SK-N-DZ (cell line): ENCODE results near the gene DPP6.
A peak's percentile ranks its signal among the peaks of the same experiment; 100 is the strongest.
"Not testable (repeated sequence)": the region's sequence is repeated elsewhere in the genome, so short reads cannot be mapped to it uniquely, and the experiment has no call there.

ENCODE experiments used
- DNase-seq: peaks from one replicate; pipeline ENCODE4 v3.0.0-alpha.2; 2015; ENCODE audit warnings: low spot score

DPP6 gene

GRCh38 chr7:154148791-154149516 lies 96.8 kb downstream of the DPP6 start:
- not testable (repeated sequence) for DNase-seq

DNA sequence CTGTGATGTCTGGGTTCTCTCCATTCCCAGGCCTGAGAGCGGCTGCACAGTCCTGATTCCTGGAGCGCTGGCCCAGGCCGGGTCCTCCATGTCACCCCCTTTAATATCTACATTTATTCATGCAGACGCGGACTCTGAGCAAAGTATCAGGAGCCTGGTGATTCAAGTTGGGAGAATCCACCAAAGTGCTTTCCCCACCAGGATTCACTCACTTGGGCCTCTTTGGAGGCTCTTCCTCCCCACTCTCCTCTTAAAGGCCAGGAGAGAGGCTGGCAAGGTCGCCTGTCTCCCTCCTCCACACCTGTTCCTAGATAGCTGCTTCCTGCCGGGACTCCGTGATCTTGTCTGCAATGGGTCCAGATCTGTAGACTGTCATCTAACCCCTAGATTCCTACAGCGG lies 98.5 kb downstream of the DPP6 start:
- DNase-seq, result not testable (repeated sequence)

GRCh38 chr7:154151306-154151705 lies 99.1 kb downstream of the DPP6 start:
- not testable (repeated sequence) for DNase-seq

- DNase-seq, result not testable (repeated sequence)
Measured at GRCh38 chr7:154155928-154156327, 103.7 kb downstream of the DPP6 start.

DNA sequence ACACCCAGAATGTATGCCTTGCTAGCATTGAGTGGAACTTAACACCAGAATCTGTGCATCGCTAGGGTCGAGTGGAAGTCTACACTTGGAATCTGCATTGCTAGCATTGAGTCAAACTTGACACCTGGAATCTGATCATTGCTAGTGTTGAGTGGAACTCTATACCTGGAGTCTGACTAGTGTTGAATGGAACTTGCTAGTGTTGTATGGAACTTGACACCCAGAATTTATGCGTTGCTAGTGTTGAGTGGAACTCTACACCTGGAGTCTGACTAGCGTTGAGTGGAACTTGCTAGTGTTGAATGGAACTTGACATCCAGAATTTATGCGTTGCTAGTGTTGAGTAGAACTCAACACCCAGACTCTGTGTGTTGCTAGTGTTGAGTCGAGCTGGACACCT lies 110.7 kb downstream of the DPP6 start:
- DNase-seq, result not testable (repeated sequence)

- not testable (repeated sequence) for DNase-seq
Measured at GRCh38 chr7:154163642-154164041, 111.4 kb downstream of the DPP6 start.

- peak; percentile 85 for DNase-seq
Measured at GRCh38 chr7:154167051-154167450, 114.9 kb downstream of the DPP6 start.

DNA sequence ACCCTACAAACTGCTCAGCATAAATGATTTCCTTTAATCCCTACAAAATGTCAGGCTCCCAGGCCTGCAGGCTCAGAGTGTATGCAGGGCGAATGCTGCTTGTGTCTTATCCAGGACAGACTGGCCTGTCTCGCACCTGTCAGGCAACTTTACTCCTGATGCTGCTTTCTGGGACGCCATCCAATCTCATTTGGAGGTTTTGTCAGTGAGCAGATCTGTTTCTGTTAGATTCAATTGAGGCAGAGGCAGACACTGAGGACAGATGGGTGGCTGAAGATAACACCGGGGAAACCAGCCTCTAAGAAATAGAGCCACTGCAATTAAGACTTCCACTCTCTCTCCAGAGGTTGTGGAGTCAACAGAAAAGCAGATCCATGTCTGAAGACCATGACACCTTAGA lies 115.6 kb downstream of the DPP6 start:
- peak; percentile 99 for DNase-seq

DNA sequence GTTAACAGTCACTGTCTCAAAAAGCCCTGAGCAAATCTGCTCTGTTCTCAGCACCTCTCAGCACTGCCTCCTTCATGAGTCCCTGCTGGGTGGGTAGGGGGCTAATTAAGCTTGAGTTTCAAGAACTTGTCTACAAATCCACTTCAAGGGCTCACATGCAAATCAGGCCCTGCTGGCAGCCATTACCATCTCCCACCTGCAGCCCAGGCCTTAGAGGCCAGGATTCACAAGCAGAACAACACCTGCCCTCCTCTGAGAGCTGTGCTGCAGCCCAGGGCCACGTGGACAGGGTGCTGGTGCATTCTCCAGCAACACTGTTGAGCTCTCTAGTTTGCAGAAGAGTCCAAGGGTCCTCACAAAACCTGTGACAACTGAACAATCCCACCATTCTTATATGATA lies 119.2 kb downstream of the DPP6 start:
- DNase-seq, result no peak

- DNase-seq, result no peak
Measured at GRCh38 chr7:154172236-154172635, 120.0 kb downstream of the DPP6 start.

- DNase-seq, result no peak
Measured at GRCh38 chr7:154177584-154177983, 125.4 kb downstream of the DPP6 start.

GRCh38 chr7:154178895-154179294 lies 126.7 kb downstream of the DPP6 start:
- no peak for DNase-seq

DNA sequence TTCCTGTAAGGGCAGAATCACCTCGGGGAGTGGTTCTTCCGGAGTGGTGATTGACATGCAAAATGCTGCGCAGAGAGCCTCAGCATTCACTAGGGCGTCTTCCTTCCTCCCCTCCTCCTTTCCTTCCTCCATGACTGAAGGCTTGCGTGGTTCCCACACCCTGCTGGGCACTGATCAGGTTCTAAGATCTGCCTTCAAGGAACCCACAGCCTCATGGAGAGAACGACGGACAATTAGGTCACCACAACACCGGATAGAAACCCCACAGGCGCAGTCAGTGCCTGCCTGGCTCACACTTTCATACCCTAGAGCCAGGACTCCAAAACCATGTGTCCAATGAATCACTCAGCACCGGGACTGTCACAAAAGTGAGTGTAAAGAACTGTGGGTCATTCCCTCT lies 131.3 kb downstream of the DPP6 start:
- peak; percentile 11 for DNase-seq

GRCh38 chr7:154183946-154184345 lies 131.7 kb downstream of the DPP6 start:
- DNase-seq, result peak; percentile 14

DNA sequence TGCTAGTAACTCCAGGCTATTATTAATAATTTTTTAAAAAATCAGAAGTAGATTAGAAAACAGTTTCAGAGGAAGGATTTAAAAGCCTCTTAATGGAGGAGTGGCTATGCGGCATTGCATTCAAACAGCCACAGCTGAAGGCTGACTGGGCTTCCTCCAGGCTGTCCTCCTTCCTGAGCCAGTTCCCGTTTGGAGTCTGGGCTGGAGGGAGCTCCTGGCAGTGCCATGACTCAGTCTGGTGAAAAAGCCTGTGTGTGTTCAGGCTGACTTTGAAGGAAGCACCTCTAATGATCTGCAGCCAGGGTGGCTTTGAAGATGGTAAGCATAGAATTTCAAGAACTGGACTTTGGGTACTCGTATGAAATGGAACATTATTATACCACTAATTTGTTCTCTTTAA lies 134.6 kb downstream of the DPP6 start:
- DNase-seq, result no peak

DNA sequence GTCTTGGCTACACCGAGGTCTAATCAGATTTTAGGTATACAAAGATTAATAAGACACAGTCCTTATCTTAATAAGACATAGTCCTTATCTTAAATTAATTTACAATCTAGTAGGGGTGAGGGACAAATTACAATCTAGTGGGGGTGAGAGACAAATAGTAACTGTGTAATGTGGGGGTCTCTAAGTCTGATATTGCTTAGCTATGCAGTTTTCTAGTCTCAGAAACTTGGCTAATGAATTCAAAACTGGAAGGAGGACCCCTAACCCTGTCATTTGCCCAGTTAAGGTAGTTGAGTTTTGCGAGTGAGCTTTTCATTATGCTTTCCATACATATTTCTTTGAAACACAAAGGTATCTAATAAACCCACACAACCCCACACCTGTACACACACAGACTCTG lies 136.1 kb downstream of the DPP6 start:
- no peak for DNase-seq

- DNase-seq, result no peak
Measured at GRCh38 chr7:154195266-154195665, 143.1 kb downstream of the DPP6 start.

- no peak for DNase-seq
Measured at GRCh38 chr7:154198481-154198880, 146.3 kb downstream of the DPP6 start.

DNA sequence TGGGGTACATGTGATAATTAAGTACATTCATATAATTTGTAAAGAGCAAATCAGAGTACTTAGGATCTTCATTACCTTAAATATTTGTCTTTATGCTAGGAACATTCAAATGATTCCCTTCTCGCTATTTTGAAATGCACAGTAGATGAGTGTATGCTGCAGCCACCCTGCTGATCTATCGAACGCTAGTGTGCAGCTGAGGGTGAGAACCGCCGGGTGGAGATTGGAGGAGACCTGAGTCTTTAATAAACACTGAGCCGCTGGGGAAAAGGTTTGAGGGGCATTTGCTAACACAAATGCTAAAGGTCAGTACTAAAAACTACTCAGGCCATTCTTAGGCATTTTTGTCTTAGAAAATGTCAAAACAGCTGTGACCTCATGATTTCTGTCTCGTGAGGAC lies 148.0 kb downstream of the DPP6 start:
- DNase-seq, result no peak

- no peak for DNase-seq
Measured at GRCh38 chr7:154202002-154202401, 149.8 kb downstream of the DPP6 start.

GRCh38 chr7:154204046-154204445 lies 151.8 kb downstream of the DPP6 start:
- DNase-seq, result no peak

- no peak for DNase-seq
Measured at GRCh38 chr7:154212861-154213260, 160.7 kb downstream of the DPP6 start.

- no peak for DNase-seq
Measured at GRCh38 chr7:154217688-154218340, 165.6 kb downstream of the DPP6 start.
